IMR-90 (cell line): ENCODE results near the gene CLASP1. TPM values are rescaled to one million over a fixed set of nuclear protein-coding genes. Genes with fewer than 3 reads are reported as not detected.

Experiments
- ATAC-seq: fragments of 200-7000 bp; cut with Tn5 transposase; 2 replicates; pipeline ENCODE4 v1.9.1; 2020; ENCODE audit warnings: low read depth, mild to moderate bottlenecking, moderate library complexity
- BruUV-seq: library from RNA; stranded (reverse); fragments of 400-500 nt; replicated peaks from 2 replicates; lab custom pipeline; 2021; lab: Mats Ljungman, UMichigan
- CTCF ChIA-PET: fragments of 300-600 bp; formaldehyde crosslinking; extraction: SDS; loops from one replicate; lab custom pipeline; 2021; ENCODE audit warnings: antibody characterized with exemption; lab: Yijun Ruan, JAX
- POLR2A ChIA-PET: fragments of 300-600 bp; sonication (Branson Sonifier 250); formaldehyde crosslinking; loops from one replicate; lab custom pipeline; 2022; ENCODE audit warnings: antibody characterized with exemption; ENCODE audit not compliant: unreplicated experiment; lab: Charles Lee
- DNase-seq: peaks from one replicate; pipeline ENCODE4 v3.0.0; 2013
- H2AFZ ChIP-seq: replicated peaks from 2 replicates; pipeline ENCODE3; 2013; ENCODE audit warnings: low read length, mild to moderate bottlenecking; ENCODE audit not compliant: poor library complexity
- H2AK5ac ChIP-seq: 2 replicates; pipeline ENCODE4 v1.6.1; 2013; ENCODE audit warnings: low read depth, low read length, inconsistent platforms
- H2AK9ac ChIP-seq: replicated peaks from 2 replicates; pipeline ENCODE3; 2013; ENCODE audit warnings: mild to moderate bottlenecking, low read depth, low read length, moderate library complexity; ENCODE audit not compliant: poor library complexity
- H2BK120ac ChIP-seq: 2 replicates; pipeline ENCODE4 v1.6.1; 2013; ENCODE audit warnings: low read depth, low read length, inconsistent platforms
- H2BK15ac ChIP-seq: 3 replicates; pipeline ENCODE4 v1.6.1; 2013; ENCODE audit warnings: low read depth, low read length, inconsistent platforms
- H2BK20ac ChIP-seq: 2 replicates; pipeline ENCODE4 v1.6.1; 2013; ENCODE audit warnings: low read depth, mild to moderate bottlenecking, inconsistent platforms, low read length, moderate library complexity
- H2BK5ac ChIP-seq: 2 replicates; pipeline ENCODE4 v1.6.1; 2013; ENCODE audit warnings: mild to moderate bottlenecking, low read depth, low read length, inconsistent platforms; ENCODE audit not compliant: poor library complexity, severe bottlenecking
- H3K14ac ChIP-seq: replicated peaks from 2 replicates; pipeline ENCODE4 v1.6.1; 2013; ENCODE audit warnings: low read depth, low read length, inconsistent platforms
- H3K18ac ChIP-seq: 2 replicates; pipeline ENCODE4 v1.6.1; 2013; ENCODE audit warnings: low read depth, low read length, control low read depth
- H3K23ac ChIP-seq: 2 replicates; pipeline ENCODE4 v1.6.1; 2013; ENCODE audit warnings: low read depth, low read length, inconsistent platforms
- H3K27ac ChIP-seq: 2 replicates; pipeline ENCODE4 v1.5.1; 2013; ENCODE audit warnings: mild to moderate bottlenecking, control low read depth, low read length; ENCODE audit not compliant: insufficient read depth
- H3K27me3 ChIP-seq: 2 replicates; pipeline ENCODE4 v1.6.1; 2013; ENCODE audit warnings: low read length; ENCODE audit not compliant: control insufficient read depth, insufficient read depth
- H3K36me3 ChIP-seq: 2 replicates; pipeline ENCODE4 v1.6.1; 2013; ENCODE audit warnings: low read length, mixed read lengths; ENCODE audit not compliant: control insufficient read depth, insufficient read depth
- H3K4ac ChIP-seq: 2 replicates; pipeline ENCODE4 v1.6.1; 2013; ENCODE audit warnings: low read depth, low read length, inconsistent platforms
- H3K4me1 ChIP-seq: 2 replicates; pipeline ENCODE4 v1.6.1; 2013; ENCODE audit warnings: low read length, mixed read lengths; ENCODE audit not compliant: control insufficient read depth, insufficient read depth
- H3K4me2 ChIP-seq: 2 replicates; pipeline ENCODE4 v1.6.1; 2013; ENCODE audit warnings: low read depth, mild to moderate bottlenecking, control low read depth, low read length, moderate library complexity
- H3K4me3 ChIP-seq: 2 replicates; pipeline ENCODE4 v1.5.1; 2013; ENCODE audit warnings: low read depth, mild to moderate bottlenecking, control low read depth, low read length, moderate library complexity; ENCODE audit not compliant: insufficient read depth
- H3K56ac ChIP-seq: 2 replicates; pipeline ENCODE4 v1.6.1; 2013; ENCODE audit warnings: low read length, inconsistent platforms; ENCODE audit not compliant: insufficient read depth; ENCODE audit errors: extremely low read depth
- H3K79me1 ChIP-seq, 2 experiments: 2 replicates each; pipeline ENCODE4 v1.6.1; 2013; ENCODE audit warnings: low read length in 2 of 2, inconsistent platforms in 1 of 2, low read depth in 1 of 2
- H3K9ac ChIP-seq: 2 replicates; pipeline ENCODE4 v1.6.1; 2013; ENCODE audit warnings: low read depth, low read length, control low read depth
- H3K9me1 ChIP-seq: 2 replicates; pipeline ENCODE4 v1.6.1; 2013; ENCODE audit warnings: low read length, inconsistent platforms; ENCODE audit not compliant: insufficient read depth
- H3K9me3 ChIP-seq: 2 replicates; pipeline ENCODE4 v1.6.1; 2013; ENCODE audit warnings: low read length; ENCODE audit not compliant: control insufficient read depth, insufficient read depth
- H4K20me1 ChIP-seq: 2 replicates; pipeline ENCODE4 v1.6.1; 2013; ENCODE audit warnings: low read length, inconsistent platforms; ENCODE audit not compliant: insufficient read depth
- H4K5ac ChIP-seq: 2 replicates; pipeline ENCODE4 v1.6.1; 2013; ENCODE audit warnings: mild to moderate bottlenecking, low read depth, low read length, control low read depth
- H4K8ac ChIP-seq, 2 experiments: 2 replicates each; pipeline ENCODE4 v1.6.1; 2013; ENCODE audit warnings: low read depth in 2 of 2, low read length in 2 of 2, control low read depth in 1 of 2, inconsistent platforms in 1 of 2
- H4K91ac ChIP-seq: 2 replicates; pipeline ENCODE4 v1.6.1; 2013; ENCODE audit warnings: low read depth, low read length, inconsistent platforms; ENCODE audit not compliant: insufficient read depth
- MAZ ChIP-seq: IDR thresholded peaks from 2 replicates; pipeline ENCODE4 v1.6.1; 2012; ENCODE audit warnings: low read depth, mild to moderate bottlenecking, low read length, improper control_type of control experiment, moderate library complexity, borderline replicate concordance
- WGBS, 2 experiments: methylation state at CpG; one replicate each; pipeline versions ENCODE4 v1.1.5 to v1.1.7; 2013; ENCODE audit warnings: missing lambda C conversion rate in 2 of 2; ENCODE audit not compliant: insufficient read length in 1 of 2; ENCODE audit errors: extremely low coverage in 2 of 2; 5-methylcytosine and 5-hydroxymethylcytosine counted together
- dilution Hi-C: fragments of 300-500 bp; cut with HindIII; formaldehyde crosslinking; loops from one replicate; pipeline ENCODE4 v1.14.3; 2018; ENCODE audit warnings: low sequenced_read_pairs; ENCODE audit not compliant: unreplicated experiment
- in situ Hi-C: fragments of 300-500 bp; cut with MboI; formaldehyde crosslinking; loops from 3 replicates; pipeline ENCODE4 v1.14.3; 2019; ENCODE audit warnings: low sequenced_read_pairs, inconsistent platforms, mixed read lengths
- intact Hi-C: fragments of 100-400 bp; cut with micrococcal nuclease; formaldehyde crosslinking; loops from 2 replicates; pipeline ENCODE4 v1.10.0; 2022
- polyA plus RNA-seq, 3 experiments: library from polyadenylated mRNA; depleted of rRNA; stranded (reverse); fragments of >200 nt; gene quantifications; 2 replicates each; pipeline ENCODE4 v1.2.3, GENCODE V29; 2012; ENCODE audit warnings: low replicate concordance in 1 of 3
- total RNA-seq: library from RNA; depleted of rRNA; stranded (reverse); fragments of >200 nt; gene quantifications from 2 replicates; pipeline ENCODE4 v1.2.3, GENCODE V29; 2012
- TF ChIP-seq, protein P1 (sequence below): fragments of 150-350 bp; IDR thresholded peaks from 2 replicates; pipeline ENCODE4 v1.6.1; 2017; ENCODE audit warnings: mild to moderate bottlenecking, antibody characterized with exemption, low read length, low read depth
- TF ChIP-seq, protein P2 (sequence below): conservative IDR thresholded peaks from 2 replicates; pipeline ENCODE4 v1.5.1; 2012; ENCODE audit warnings: mild to moderate bottlenecking, low read depth, low read length, improper control_type of control experiment

The CLASP1 gene
- total and polyA plus RNA-seq, 2 of the 4 experiments (the other 2 are of a cell fraction), result 12.3 to 33.7 TPM

DNA sequence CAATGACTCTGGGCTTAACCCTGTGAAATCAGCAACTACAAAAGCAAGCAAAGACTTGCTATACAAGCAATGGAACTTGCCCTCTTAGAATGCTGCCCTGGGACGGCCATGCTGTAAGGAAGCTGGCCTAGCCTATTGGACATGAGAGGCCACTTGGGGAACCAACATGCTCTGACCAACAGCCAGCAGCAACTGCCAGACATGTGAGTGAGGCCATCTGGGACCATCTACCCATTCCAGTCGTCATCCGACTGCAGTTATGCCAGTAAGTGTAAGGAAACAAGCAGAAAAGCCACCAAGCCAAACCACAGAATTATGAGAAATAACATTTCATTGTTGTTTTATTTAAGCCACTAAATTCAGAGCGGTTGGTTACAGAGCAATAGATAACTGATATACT, 40.9 kb downstream of the CLASP1 start:
- Histone ChIP-seq H3K9me1 (peaks cover 3% of the 10 kb centered on the region; the same call in 1 of the 2 replicates), H3K4ac (no peak overlapping the region), H2BK120ac (no peak overlapping the region), H3K9me3 (peaks cover 1% of the 10 kb centered on the region; the same call in 1 of the 2 replicates), H4K5ac (no peak overlapping the region), H3K4me2 (no peak overlapping the region), H2AK9ac (no peak overlapping the region), H2AK5ac (no peak overlapping the region), H3K56ac (no peak overlapping the region), H3K18ac (no peak overlapping the region), H3K27me3 (no peaks in the 10 kb centered on the region), H2BK20ac (no peak overlapping the region), H3K14ac (no peak overlapping the region), H2BK5ac (no peak overlapping the region), H3K23ac (no peak overlapping the region), H4K8ac (no peak overlapping the region), H3K4me1 (peaks cover 6% of the 10 kb centered on the region; the same call in 1 of the 2 replicates), H3K79me1 (peaks cover 31 to 53% of the 10 kb centered on the region in 2 experiments), H3K27ac (no peak overlapping the region), H2BK15ac (no peak overlapping the region), H4K91ac (no peak overlapping the region), H3K9ac (no peak overlapping the region), H4K20me1 (peaks cover 20% of the 10 kb centered on the region), H2AFZ (no peak overlapping the region), H3K4me3 (no peak overlapping the region), H3K36me3 (peaks cover 11% of the 10 kb centered on the region)
- in situ Hi-C loops, result no loop called here
- WGBS, 2 experiments, result 92% methylated on average over 2 of the region's 4 CpGs; no CpG with 5 or more reads in 1 of the 2 experiments
- intact Hi-C loops, result no loop called here
- BruUV-seq, result no TSS peak
- ChIA-PET CTCF (interaction anchor here (1.0 kb wide), 1 partner anchor 12 kb away, joined by 4 read pairs; no protein-coding TSS in a partner anchor), POLR2A (no interaction called here)
- DNase-seq, result peak; percentile 11
- TF ChIP-seq MAZ, result no peak
- TF ChIP-seq, protein P1, sequence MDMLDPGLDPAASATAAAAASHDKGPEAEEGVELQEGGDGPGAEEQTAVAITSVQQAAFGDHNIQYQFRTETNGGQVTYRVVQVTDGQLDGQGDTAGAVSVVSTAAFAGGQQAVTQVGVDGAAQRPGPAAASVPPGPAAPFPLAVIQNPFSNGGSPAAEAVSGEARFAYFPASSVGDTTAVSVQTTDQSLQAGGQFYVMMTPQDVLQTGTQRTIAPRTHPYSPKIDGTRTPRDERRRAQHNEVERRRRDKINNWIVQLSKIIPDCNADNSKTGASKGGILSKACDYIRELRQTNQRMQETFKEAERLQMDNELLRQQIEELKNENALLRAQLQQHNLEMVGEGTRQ, result no peak
- TF ChIP-seq, protein P2, sequence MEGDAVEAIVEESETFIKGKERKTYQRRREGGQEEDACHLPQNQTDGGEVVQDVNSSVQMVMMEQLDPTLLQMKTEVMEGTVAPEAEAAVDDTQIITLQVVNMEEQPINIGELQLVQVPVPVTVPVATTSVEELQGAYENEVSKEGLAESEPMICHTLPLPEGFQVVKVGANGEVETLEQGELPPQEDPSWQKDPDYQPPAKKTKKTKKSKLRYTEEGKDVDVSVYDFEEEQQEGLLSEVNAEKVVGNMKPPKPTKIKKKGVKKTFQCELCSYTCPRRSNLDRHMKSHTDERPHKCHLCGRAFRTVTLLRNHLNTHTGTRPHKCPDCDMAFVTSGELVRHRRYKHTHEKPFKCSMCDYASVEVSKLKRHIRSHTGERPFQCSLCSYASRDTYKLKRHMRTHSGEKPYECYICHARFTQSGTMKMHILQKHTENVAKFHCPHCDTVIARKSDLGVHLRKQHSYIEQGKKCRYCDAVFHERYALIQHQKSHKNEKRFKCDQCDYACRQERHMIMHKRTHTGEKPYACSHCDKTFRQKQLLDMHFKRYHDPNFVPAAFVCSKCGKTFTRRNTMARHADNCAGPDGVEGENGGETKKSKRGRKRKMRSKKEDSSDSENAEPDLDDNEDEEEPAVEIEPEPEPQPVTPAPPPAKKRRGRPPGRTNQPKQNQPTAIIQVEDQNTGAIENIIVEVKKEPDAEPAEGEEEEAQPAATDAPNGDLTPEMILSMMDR, result no peak
- dilution Hi-C loops, result no loop called here
- ATAC-seq, result no peak
